SK-N-SH (cell line): Measurements from ENCODE around the gene SYNE1. TPM values are rescaled to one million over a fixed set of nuclear protein-coding genes. Genes with fewer than 3 reads are reported as not detected.

ENCODE experiments used
- CTCF ChIA-PET: fragments of 300-600, 350-600 bp; formaldehyde crosslinking; extraction: SDS; loops from one replicate; lab custom pipeline; 2021; lab: Yijun Ruan, JAX
- POLR2A ChIA-PET: fragments of 350-600 bp; sonication (Branson Sonifier 250); formaldehyde crosslinking; extraction: SDS; loops from one replicate; lab custom pipeline; 2020; ENCODE audit warnings: antibody characterized with exemption, inconsistent platforms; lab: Yijun Ruan, JAX
- DNase-seq: peaks from one replicate; pipeline ENCODE4 v3.0.0; 2012
- H2AFZ ChIP-seq: fragments of 200-600 bp; sonication (generic); 2 replicates; pipeline ENCODE4 v1.8.1; 2016; ENCODE audit warnings: antibody characterized with exemption, mild to moderate bottlenecking, low read depth
- H3F3A ChIP-seq: fragments of 200-600 bp; sonication (generic); replicated peaks from 2 replicates; pipeline ENCODE3; 2016; ENCODE audit warnings: antibody characterized with exemption, mild to moderate bottlenecking; ENCODE audit not compliant: insufficient read depth
- H3K27ac ChIP-seq, 2 experiments: fragments of 200-500 bp in 1 of 2; fragments of 200-600 bp in 1 of 2; sonication (Bioruptor generic) in 1 of 2; sonication (generic), shearing (Covaris generic) in 1 of 2; 2 replicates each; pipeline versions ENCODE4 v1.5.1 to v1.6.1; 2014 to 2016; ENCODE audit warnings: low read depth in 2 of 2, inconsistent platforms in 1 of 2, low read length in 1 of 2, mild to moderate bottlenecking in 1 of 2, mixed read lengths in 1 of 2
- H3K27me3 ChIP-seq: fragments of 200-600 bp; sonication (generic), shearing (Covaris generic); 2 replicates; pipeline ENCODE4 v1.6.1; 2016; ENCODE audit warnings: mixed run types; ENCODE audit not compliant: insufficient read depth
- H3K36me3 ChIP-seq, 2 experiments: fragments of 200-500 bp in 1 of 2; fragments of 200-600 bp in 1 of 2; sonication (Bioruptor generic) in 1 of 2; sonication (generic) in 1 of 2; replicated peaks in 1 of 2; 2 replicates each; pipeline versions ENCODE3 to v1.5.1; 2014 to 2016; ENCODE audit warnings: low read length in 1 of 2, mild to moderate bottlenecking in 1 of 2; ENCODE audit not compliant: insufficient read depth in 2 of 2, control insufficient read depth in 1 of 2
- H3K4me1 ChIP-seq, 2 experiments: fragments of 200-500 bp in 1 of 2; fragments of 200-600 bp in 1 of 2; sonication (Bioruptor generic) in 1 of 2; sonication (generic), shearing (Covaris generic) in 1 of 2; 2 replicates each; pipeline versions ENCODE4 v1.5.1 to v1.6.1; 2014 to 2016; ENCODE audit warnings: low read depth in 1 of 2, low read length in 1 of 2, mixed run types in 1 of 2; ENCODE audit not compliant: insufficient read depth in 2 of 2, control insufficient read depth in 1 of 2
- H3K4me2 ChIP-seq: fragments of 200-600 bp; sonication (generic), shearing (Covaris generic); 2 replicates; pipeline ENCODE4 v1.6.1; 2017; ENCODE audit warnings: mixed run types
- H3K4me3 ChIP-seq, 2 experiments: fragments of 200-500 bp in 1 of 2; fragments of 200-600 bp in 1 of 2; sonication (Bioruptor generic) in 1 of 2; sonication (generic), shearing (Covaris generic) in 1 of 2; 2 replicates each; pipeline versions ENCODE4 v1.5.1 to v1.8.1; 2014 to 2016; ENCODE audit warnings: low read depth in 2 of 2, inconsistent platforms in 1 of 2, low read length in 1 of 2, mild to moderate bottlenecking in 1 of 2, mixed read lengths in 1 of 2, moderate library complexity in 1 of 2
- H3K79me2 ChIP-seq: fragments of 200-600 bp; sonication (generic); 2 replicates; pipeline ENCODE4 v1.8.1; 2017; ENCODE audit warnings: mild to moderate bottlenecking; ENCODE audit not compliant: insufficient read depth
- H3K9ac ChIP-seq: fragments of 200-600 bp; sonication (generic); 2 replicates; pipeline ENCODE4 v1.6.1; 2017; ENCODE audit warnings: mixed run types
- H3K9me2 ChIP-seq: fragments of 200-600 bp; sonication (generic); 2 replicates; pipeline ENCODE4 v1.6.1; 2017; ENCODE audit warnings: mixed run types
- H3K9me3 ChIP-seq: fragments of 200-600 bp; sonication (generic); 2 replicates; pipeline ENCODE4 v1.6.1; 2017; ENCODE audit warnings: mixed run types, mild to moderate bottlenecking, moderate library complexity
- H4K20me1 ChIP-seq: fragments of 200-600 bp; sonication (generic); 2 replicates; pipeline ENCODE4 v1.6.1; 2017; ENCODE audit warnings: mild to moderate bottlenecking, mixed run types; ENCODE audit not compliant: insufficient read depth
- ELF1 ChIP-seq: IDR thresholded peaks from 2 replicates; pipeline ENCODE4 v1.4.0; 2012
- EZH2phosphoT487 ChIP-seq: fragments of 200-600 bp; sonication (generic); IDR thresholded peaks from 2 replicates; pipeline ENCODE4 v1.6.1; 2017; ENCODE audit warnings: low read depth, mixed run types, mild to moderate bottlenecking, antibody characterized with exemption, moderate library complexity, borderline replicate concordance
- FOSL2 ChIP-seq: IDR thresholded peaks from 2 replicates; pipeline ENCODE4 v1.4.0; 2012; ENCODE audit warnings: low read depth, mild to moderate bottlenecking, moderate library complexity, borderline replicate concordance
- FOXJ3 ChIP-seq: sonication (generic); formaldehyde crosslinking; IDR thresholded peaks from 2 replicates; pipeline ENCODE4 v1.5.1; 2020; ENCODE audit warnings: mild to moderate bottlenecking, missing genetic modification reagents
- GABPA ChIP-seq: IDR thresholded peaks from 2 replicates; pipeline ENCODE4 v1.4.0; 2012; ENCODE audit warnings: low read depth, mild to moderate bottlenecking
- GATA2 ChIP-seq: sonication (generic); formaldehyde crosslinking; IDR thresholded peaks from 2 replicates; pipeline ENCODE4 v1.5.0; 2020; ENCODE audit warnings: mild to moderate bottlenecking, missing genetic modification reagents
- JUND ChIP-seq: IDR thresholded peaks from 2 replicates; pipeline ENCODE4 v1.4.0; 2012
- MEF2A ChIP-seq: IDR thresholded peaks from 2 replicates; pipeline ENCODE4 v1.4.0; 2012; ENCODE audit warnings: low read depth, borderline replicate concordance
- NRF1 ChIP-seq: IDR thresholded peaks from 2 replicates; pipeline ENCODE4 v1.6.1; 2012; ENCODE audit warnings: low read depth, mild to moderate bottlenecking, low read length
- TAF1 ChIP-seq: IDR thresholded peaks from 2 replicates; pipeline ENCODE4 v1.6.1; 2012; ENCODE audit warnings: low read depth, mild to moderate bottlenecking, low read length, moderate library complexity, borderline replicate concordance
- TEAD4 ChIP-seq: IDR thresholded peaks from 2 replicates; pipeline ENCODE4 v1.4.0; 2012; ENCODE audit warnings: mild to moderate bottlenecking, borderline replicate concordance; ENCODE audit not compliant: insufficient read depth
- WGBS: methylation state at CpG from one replicate; pipeline ENCODE4 v1.1.6; 2017; ENCODE audit warnings: low lambda C conversion rate; 5-methylcytosine and 5-hydroxymethylcytosine counted together
- polyA plus RNA-seq, 3 experiments: library from polyadenylated mRNA; depleted of rRNA; stranded (reverse); fragments of >200 nt; gene quantifications; 2 replicates each; pipeline ENCODE4 v1.2.3, GENCODE V29; 2012
- TF ChIP-seq, protein P1 (sequence below): IDR thresholded peaks from 2 replicates; pipeline ENCODE4; 2012
- TF ChIP-seq, protein P2 (sequence below): IDR thresholded peaks from 2 replicates; pipeline ENCODE4 v1.4.0; 2012; ENCODE audit warnings: low read depth
- TF ChIP-seq, protein P3 (sequence below): IDR thresholded peaks from 2 replicates; pipeline ENCODE4 v1.4.0; 2012; ENCODE audit warnings: low read depth, borderline replicate concordance
- TF ChIP-seq, protein P4 (sequence below): fragments of 150-350 bp; IDR thresholded peaks from 2 replicates; pipeline ENCODE4 v1.6.1; 2016; ENCODE audit warnings: mild to moderate bottlenecking, low read depth, low read length

Gene SYNE1
- polyA plus RNA-seq, 1 of the 3 experiments (the other 2 are of a cell fraction): 31.1 TPM

DNA sequence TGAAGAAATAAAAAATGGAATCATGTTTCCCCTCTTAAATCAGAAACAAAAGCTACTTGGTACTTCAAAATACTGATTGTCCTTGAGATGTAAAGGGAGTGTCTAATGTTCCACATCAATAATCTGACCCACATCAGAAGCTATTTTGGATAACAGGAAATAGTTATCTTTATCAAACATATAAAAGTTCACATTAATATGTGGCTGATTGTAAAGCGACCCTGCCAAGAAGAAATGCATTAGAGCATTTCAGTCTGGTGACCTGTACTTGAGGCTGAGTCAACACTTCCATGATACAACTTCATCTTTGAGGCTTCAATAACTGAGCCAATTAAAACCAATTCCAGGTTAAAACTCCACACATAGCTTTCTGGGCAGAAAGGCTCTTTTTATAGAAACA is 31.8 kb downstream of the SYNE1 start:
- Histone ChIP-seq H3K9me2 (no peaks in the 10 kb centered on the region), H3K27ac (peak overlapping the region in 1 of 2 experiments; percentile 67; a peak in 2 of 4 replicates), H3K36me3 (no peaks in the 10 kb centered on the region), H4K20me1 (no peaks in the 10 kb centered on the region), H3K9ac (no peak overlapping the region), H3K4me2 (no peak overlapping the region), H3K27me3 (no peaks in the 10 kb centered on the region), H2AFZ (no peak overlapping the region), H3K4me1 (no peaks in the 10 kb centered on the region; a peak in 1 of 4 replicates), H3F3A (peaks cover 13% of the 10 kb centered on the region), H3K9me3 (no peaks in the 10 kb centered on the region), H3K4me3 (no peak overlapping the region), H3K79me2 (peaks cover 48% of the 10 kb centered on the region)
- 29% methylated on average over 1 of the region's 1 CpG for WGBS
- TF ChIP-seq GATA2 (CRISPR knock-in tag) (no peak), TAF1 (no peak), FOSL2 (no peak), JUND (no peak)
- DNase-seq: no peak
- CTCF ChIA-PET: interaction anchor here (1.4 to 2.6 kb wide), 3 partner anchors 10 to 53 kb away, joined by 3 to 8 read pairs (median 6); no protein-coding TSS in a partner anchor
- POLR2A ChIA-PET: no interaction called here

GRCh38 chr6:152603911-152604310 is 33.3 kb downstream of the SYNE1 start:
- Histone ChIP-seq H4K20me1 (no peaks in the 10 kb centered on the region), H3K9me3 (no peaks in the 10 kb centered on the region), H3K79me2 (peaks cover 49% of the 10 kb centered on the region), H3K27me3 (no peaks in the 10 kb centered on the region), H3K9ac (no peak overlapping the region), H3K36me3 (no peaks in the 10 kb centered on the region), H3F3A (peaks cover 13% of the 10 kb centered on the region), H3K4me1 (peaks cover 0 to 7% of the 10 kb centered on the region in 2 experiments; a peak in 2 of 4 replicates), H3K27ac (no peak overlapping the region), H3K4me3 (no peak overlapping the region), H3K9me2 (no peaks in the 10 kb centered on the region), H2AFZ (no peak overlapping the region), H3K4me2 (no peak overlapping the region)
- DNase-seq: no peak
- POLR2A ChIA-PET: interaction anchor here (0.6 kb wide), 1 partner anchor 26 kb away, joined by 3 read pairs; no protein-coding TSS in a partner anchor
- TF ChIP-seq, protein P1, sequence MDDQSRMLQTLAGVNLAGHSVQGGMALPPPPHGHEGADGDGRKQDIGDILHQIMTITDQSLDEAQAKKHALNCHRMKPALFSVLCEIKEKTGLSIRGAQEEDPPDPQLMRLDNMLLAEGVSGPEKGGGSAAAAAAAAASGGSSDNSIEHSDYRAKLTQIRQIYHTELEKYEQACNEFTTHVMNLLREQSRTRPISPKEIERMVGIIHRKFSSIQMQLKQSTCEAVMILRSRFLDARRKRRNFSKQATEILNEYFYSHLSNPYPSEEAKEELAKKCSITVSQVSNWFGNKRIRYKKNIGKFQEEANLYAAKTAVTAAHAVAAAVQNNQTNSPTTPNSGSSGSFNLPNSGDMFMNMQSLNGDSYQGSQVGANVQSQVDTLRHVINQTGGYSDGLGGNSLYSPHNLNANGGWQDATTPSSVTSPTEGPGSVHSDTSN: no peak
- TF ChIP-seq JUND (no peak), GABPA (no peak), TEAD4 (no peak), FOXJ3 (no peak)
- TF ChIP-seq, protein P2, sequence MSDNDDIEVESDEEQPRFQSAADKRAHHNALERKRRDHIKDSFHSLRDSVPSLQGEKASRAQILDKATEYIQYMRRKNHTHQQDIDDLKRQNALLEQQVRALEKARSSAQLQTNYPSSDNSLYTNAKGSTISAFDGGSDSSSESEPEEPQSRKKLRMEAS: no peak
- CTCF ChIA-PET: interaction anchor here (1.9 to 2.6 kb wide), 2 partner anchors 8 to 52 kb away, joined by 6 to 8 read pairs; no protein-coding TSS in a partner anchor

DNA sequence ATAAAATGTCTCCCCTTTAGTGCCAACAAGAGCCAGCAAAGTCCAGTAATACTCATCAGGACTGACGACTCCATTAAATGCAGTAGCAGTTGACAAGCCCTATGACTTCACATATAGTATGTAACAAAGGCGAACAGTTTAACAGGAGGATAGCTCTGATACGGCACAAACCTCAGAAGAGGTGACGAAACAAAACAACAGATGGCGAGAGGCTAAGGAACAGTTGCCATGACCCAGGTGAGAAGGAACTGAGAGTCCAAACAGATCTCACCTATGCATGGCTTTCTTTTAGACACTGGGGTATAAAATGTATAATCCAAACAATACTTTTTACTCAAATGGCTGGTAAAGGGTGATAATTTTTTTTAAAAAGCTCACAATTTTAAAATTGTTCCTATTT is 37.1 kb downstream of the SYNE1 start:
- no peak for DNase-seq
- H3K79me2 ChIP-seq: peaks cover 48% of the 10 kb centered on the region; the same call in 1 of the 2 replicates
- no peak overlapping the region for H3K4me2 ChIP-seq
- no peaks in the 10 kb centered on the region for H3F3A ChIP-seq
- no peaks in the 10 kb centered on the region for H3K27me3 ChIP-seq
- H3K9me2 ChIP-seq: no peaks in the 10 kb centered on the region
- ChIA-PET POLR2A (no interaction called here), CTCF (no interaction called here)
- H3K36me3 ChIP-seq: peaks cover 0 to 7% of the 10 kb centered on the region in 2 experiments
- 84% methylated on average over 5 of the region's 5 CpGs for WGBS
- H3K4me3 ChIP-seq: no peak overlapping the region
- no peaks in the 10 kb centered on the region for H3K9me3 ChIP-seq
- no peak overlapping the region for H3K9ac ChIP-seq
- H3K27ac ChIP-seq: no peak overlapping the region; a peak in 1 of 4 replicates
- H3K4me1 ChIP-seq: peaks cover 0 to 9% of the 10 kb centered on the region in 2 experiments; a peak in 2 of 4 replicates
- no peaks in the 10 kb centered on the region for H4K20me1 ChIP-seq
- H2AFZ ChIP-seq: no peak overlapping the region
- TF ChIP-seq, protein P3, sequence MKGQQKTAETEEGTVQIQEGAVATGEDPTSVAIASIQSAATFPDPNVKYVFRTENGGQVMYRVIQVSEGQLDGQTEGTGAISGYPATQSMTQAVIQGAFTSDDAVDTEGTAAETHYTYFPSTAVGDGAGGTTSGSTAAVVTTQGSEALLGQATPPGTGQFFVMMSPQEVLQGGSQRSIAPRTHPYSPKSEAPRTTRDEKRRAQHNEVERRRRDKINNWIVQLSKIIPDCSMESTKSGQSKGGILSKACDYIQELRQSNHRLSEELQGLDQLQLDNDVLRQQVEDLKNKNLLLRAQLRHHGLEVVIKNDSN: no peak
- TF ChIP-seq JUND: no peak
- no peak for TF ChIP-seq MEF2A
- no peak for TF ChIP-seq EZH2phosphoT487
- TF ChIP-seq NRF1: no peak
- no peak for TF ChIP-seq ELF1
- TF ChIP-seq GATA2 (CRISPR knock-in tag): no peak
- TF ChIP-seq, protein P4, sequence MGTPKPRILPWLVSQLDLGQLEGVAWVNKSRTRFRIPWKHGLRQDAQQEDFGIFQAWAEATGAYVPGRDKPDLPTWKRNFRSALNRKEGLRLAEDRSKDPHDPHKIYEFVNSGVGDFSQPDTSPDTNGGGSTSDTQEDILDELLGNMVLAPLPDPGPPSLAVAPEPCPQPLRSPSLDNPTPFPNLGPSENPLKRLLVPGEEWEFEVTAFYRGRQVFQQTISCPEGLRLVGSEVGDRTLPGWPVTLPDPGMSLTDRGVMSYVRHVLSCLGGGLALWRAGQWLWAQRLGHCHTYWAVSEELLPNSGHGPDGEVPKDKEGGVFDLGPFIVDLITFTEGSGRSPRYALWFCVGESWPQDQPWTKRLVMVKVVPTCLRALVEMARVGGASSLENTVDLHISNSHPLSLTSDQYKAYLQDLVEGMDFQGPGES: no peak
